GM12875 (cell line): ENCODE measurements around the gene SLCO3A1.

ENCODE experiments used
- H3K4me3 ChIP-seq: one replicate; pipeline ENCODE4 v1.5.1; 2011; ENCODE audit warnings: low read depth, low read length, control low read depth
- CTCF ChIP-seq: IDR thresholded peaks from 2 replicates; pipeline ENCODE4 v1.5.1; 2011; ENCODE audit warnings: low read depth, mild to moderate bottlenecking, control low read depth, inconsistent platforms, low read length, moderate library complexity, borderline replicate concordance; ENCODE audit not compliant: insufficient read depth

Gene SLCO3A1

GRCh38 chr15:91913560-91913959, 60.1 kb downstream of the SLCO3A1 start:
- no peak overlapping the region for H3K4me3 ChIP-seq
- TF ChIP-seq CTCF, result no peak

GRCh38 chr15:91915576-91915975, 62.1 kb downstream of the SLCO3A1 start:
- H3K4me3 ChIP-seq, result no peak overlapping the region
- no peak for TF ChIP-seq CTCF

GRCh38 chr15:91916051-91916450, 62.5 kb downstream of the SLCO3A1 start:
- TF ChIP-seq CTCF, result no peak
- H3K4me3 ChIP-seq, result no peak overlapping the region

GRCh38 chr15:91917686-91918360, 64.3 kb downstream of the SLCO3A1 start:
- no peak for TF ChIP-seq CTCF
- no peak overlapping the region for H3K4me3 ChIP-seq

GRCh38 chr15:91919014-91919534, 65.6 kb downstream of the SLCO3A1 start:
- H3K4me3 ChIP-seq, result no peak overlapping the region
- TF ChIP-seq CTCF, result no peak

- no peak overlapping the region for H3K4me3 ChIP-seq
- no peak for TF ChIP-seq CTCF
Observed at GRCh38 chr15:91921188-91921842, 67.8 kb downstream of the SLCO3A1 start.

- no peak for TF ChIP-seq CTCF
Observed at GRCh38 chr15:91921843-91922198, 68.3 kb downstream of the SLCO3A1 start.

More at GRCh38 chr15:91921843-91922198, 68.3 kb downstream of the SLCO3A1 start:
- H3K4me3 ChIP-seq, result no peak overlapping the region
